ENCODE results near the gene STAB1.

- TF ChIP-seq CTCF (IDR thresholded peaks at IDR 0.05 in 4 of 5, conservative IDR thresholded peaks at IDR 0.05 in 1 of 5) (no peak), POLR2A (IDR thresholded peaks at IDR 0.05) (no peak)
Measured at GRCh38 chr3:52480768-52481715, 14.1 kb upstream of the STAB1 start.

Measured in gastrocnemius medialis (tissue), 4 donors.